ENCODE data around the gene C2orf74.
"Not testable (repeated sequence)": the region's sequence is repeated elsewhere in the genome, so short reads cannot be mapped to it uniquely, and the experiment has no call there.

C2orf74 gene

GRCh38 chr2:61144697-61145268 is 17.2 kb upstream of the C2orf74 start:
- Histone ChIP-seq H3K27me3 (ENCODE audit: control insufficient read depth in 1 of 2, insufficient read depth in 2 of 2, low read length in 2 of 2) (no peaks in the 10 kb centered on the region), H3K4me3 (ENCODE audit: low read length in 2 of 2) (peak overlapping the region; percentile 93 to 94), H3K9me3 (ENCODE audit: control insufficient read depth in 2 of 2, low read length in 2 of 2) (no peaks in the 10 kb centered on the region), H3K4me1 (ENCODE audit: control insufficient read depth, insufficient read depth, low read length) (no peaks in the 10 kb centered on the region), H3K27ac (ENCODE audit: low read length) (peak overlapping the region; percentile 24), H3K9ac (ENCODE audit: low read length in 2 of 2) (peak overlapping the region; percentile 71 to 92), H3K36me3 (ENCODE audit: control insufficient read depth in 2 of 2, insufficient read depth in 2 of 2, low read length in 2 of 2) (peaks cover 7 to 9% of the 10 kb centered on the region in 2 donors)

GRCh38 chr2:61145990-61146389 is 16.0 kb upstream of the C2orf74 start:
- no peak overlapping the region for H3K27ac ChIP-seq (ENCODE audit: low read length)
- no peak overlapping the region for H3K9ac ChIP-seq (ENCODE audit: low read length in 2 of 2)
- H3K9me3 ChIP-seq (ENCODE audit: control insufficient read depth in 2 of 2, low read length in 2 of 2), result no peaks in the 10 kb centered on the region
- H3K4me1 ChIP-seq (ENCODE audit: control insufficient read depth, insufficient read depth, low read length), result peaks cover 3% of the 10 kb centered on the region
- peaks cover 9 to 12% of the 10 kb centered on the region in 2 donors for H3K36me3 ChIP-seq (ENCODE audit: control insufficient read depth in 2 of 2, insufficient read depth in 2 of 2, low read length in 2 of 2)
- H3K4me3 ChIP-seq (ENCODE audit: low read length in 2 of 2), result peak overlapping the region; percentile 93 to 94
- no peaks in the 10 kb centered on the region for H3K27me3 ChIP-seq (ENCODE audit: control insufficient read depth in 1 of 2, insufficient read depth in 2 of 2, low read length in 2 of 2)

- H3K4me1 ChIP-seq (ENCODE audit: control insufficient read depth, insufficient read depth, low read length); H3K4me3 ChIP-seq (ENCODE audit: low read length in 2 of 2); H3K9ac ChIP-seq (ENCODE audit: low read length in 2 of 2); H3K27ac ChIP-seq (ENCODE audit: low read length); H3K27me3 ChIP-seq (ENCODE audit: control insufficient read depth in 1 of 2, insufficient read depth in 2 of 2, low read length in 2 of 2); H3K9me3 ChIP-seq (ENCODE audit: control insufficient read depth in 2 of 2, low read length in 2 of 2): not testable (repeated sequence)
- peaks cover 9 to 18% of the 10 kb centered on the region in 2 donors for H3K36me3 ChIP-seq (ENCODE audit: control insufficient read depth in 2 of 2, insufficient read depth in 2 of 2, low read length in 2 of 2)
Observed at GRCh38 chr2:61148091-61148490, 13.9 kb upstream of the C2orf74 start.

GRCh38 chr2:61149074-61149473 is 12.9 kb upstream of the C2orf74 start:
- Histone ChIP-seq H3K4me3 (ENCODE audit: low read length in 2 of 2) (no peak overlapping the region), H3K36me3 (ENCODE audit: control insufficient read depth in 2 of 2, insufficient read depth in 2 of 2, low read length in 2 of 2) (peaks cover 9 to 18% of the 10 kb centered on the region in 2 donors), H3K27ac (ENCODE audit: low read length) (no peak overlapping the region), H3K9ac (ENCODE audit: low read length in 2 of 2) (no peak overlapping the region), H3K4me1 (ENCODE audit: control insufficient read depth, insufficient read depth, low read length) (peaks cover 3% of the 10 kb centered on the region), H3K9me3 (ENCODE audit: control insufficient read depth in 2 of 2, low read length in 2 of 2) (no peaks in the 10 kb centered on the region), H3K27me3 (ENCODE audit: control insufficient read depth in 1 of 2, insufficient read depth in 2 of 2, low read length in 2 of 2) (no peaks in the 10 kb centered on the region)

GRCh38 chr2:61151436-61151835 is 10.6 kb upstream of the C2orf74 start:
- H3K4me1 ChIP-seq (ENCODE audit: control insufficient read depth, insufficient read depth, low read length), result peaks cover 3% of the 10 kb centered on the region
- H3K9me3 ChIP-seq (ENCODE audit: control insufficient read depth in 2 of 2, low read length in 2 of 2), result no peaks in the 10 kb centered on the region
- H3K9ac ChIP-seq (ENCODE audit: low read length in 2 of 2), result no peak overlapping the region
- no peak overlapping the region for H3K4me3 ChIP-seq (ENCODE audit: low read length in 2 of 2)
- H3K27ac ChIP-seq (ENCODE audit: low read length), result no peak overlapping the region
- no peaks in the 10 kb centered on the region for H3K27me3 ChIP-seq (ENCODE audit: control insufficient read depth in 1 of 2, insufficient read depth in 2 of 2, low read length in 2 of 2)
- peaks cover 9 to 18% of the 10 kb centered on the region in 2 donors for H3K36me3 ChIP-seq (ENCODE audit: control insufficient read depth in 2 of 2, insufficient read depth in 2 of 2, low read length in 2 of 2)

- no peak overlapping the region for H3K4me3 ChIP-seq (ENCODE audit: low read length in 2 of 2)
- H3K27me3 ChIP-seq (ENCODE audit: control insufficient read depth in 1 of 2, insufficient read depth in 2 of 2, low read length in 2 of 2), result no peaks in the 10 kb centered on the region
- no peaks in the 10 kb centered on the region for H3K4me1 ChIP-seq (ENCODE audit: control insufficient read depth, insufficient read depth, low read length)
- H3K9me3 ChIP-seq (ENCODE audit: control insufficient read depth in 2 of 2, low read length in 2 of 2), result no peaks in the 10 kb centered on the region
- no peak overlapping the region for H3K27ac ChIP-seq (ENCODE audit: low read length)
- H3K36me3 ChIP-seq (ENCODE audit: control insufficient read depth in 2 of 2, insufficient read depth in 2 of 2, low read length in 2 of 2), result peaks cover 6 to 8% of the 10 kb centered on the region in 2 donors
- H3K9ac ChIP-seq (ENCODE audit: low read length in 2 of 2), result no peak overlapping the region
Observed at GRCh38 chr2:61157371-61158003, 4.5 kb upstream of the C2orf74 start.

GRCh38 chr2:61158356-61158955 is 3.5 kb upstream of the C2orf74 start:
- Histone ChIP-seq H3K4me3 (ENCODE audit: low read length in 2 of 2) (no peak overlapping the region), H3K27me3 (ENCODE audit: control insufficient read depth in 1 of 2, insufficient read depth in 2 of 2, low read length in 2 of 2) (no peaks in the 10 kb centered on the region), H3K27ac (ENCODE audit: low read length) (no peak overlapping the region), H3K9me3 (ENCODE audit: control insufficient read depth in 2 of 2, low read length in 2 of 2) (no peaks in the 10 kb centered on the region), H3K36me3 (ENCODE audit: control insufficient read depth in 2 of 2, insufficient read depth in 2 of 2, low read length in 2 of 2) (peaks cover 10 to 13% of the 10 kb centered on the region in 2 donors), H3K9ac (ENCODE audit: low read length in 2 of 2) (no peak overlapping the region), H3K4me1 (ENCODE audit: control insufficient read depth, insufficient read depth, low read length) (no peaks in the 10 kb centered on the region)

GRCh38 chr2:61162721-61163120 is 733 bp downstream of the C2orf74 start:
- H3K27ac ChIP-seq (ENCODE audit: low read length), result no peak overlapping the region
- H3K27me3 ChIP-seq (ENCODE audit: control insufficient read depth in 1 of 2, insufficient read depth in 2 of 2, low read length in 2 of 2), result no peaks in the 10 kb centered on the region
- H3K36me3 ChIP-seq (ENCODE audit: control insufficient read depth in 2 of 2, insufficient read depth in 2 of 2, low read length in 2 of 2), result peaks cover 20 to 25% of the 10 kb centered on the region in 2 donors
- no peaks in the 10 kb centered on the region for H3K4me1 ChIP-seq (ENCODE audit: control insufficient read depth, insufficient read depth, low read length)
- H3K9me3 ChIP-seq (ENCODE audit: control insufficient read depth in 2 of 2, low read length in 2 of 2), result no peaks in the 10 kb centered on the region
- no peak overlapping the region for H3K9ac ChIP-seq (ENCODE audit: low read length in 2 of 2)
- no peak overlapping the region for H3K4me3 ChIP-seq (ENCODE audit: low read length in 2 of 2)

GRCh38 chr2:61165082-61165481 is 3.1 kb downstream of the C2orf74 start:
- H3K4me3 ChIP-seq (ENCODE audit: low read length in 2 of 2); H3K4me1 ChIP-seq (ENCODE audit: control insufficient read depth, insufficient read depth, low read length); H3K9me3 ChIP-seq (ENCODE audit: control insufficient read depth in 2 of 2, low read length in 2 of 2); H3K27ac ChIP-seq (ENCODE audit: low read length); H3K27me3 ChIP-seq (ENCODE audit: control insufficient read depth in 1 of 2, insufficient read depth in 2 of 2, low read length in 2 of 2); H3K9ac ChIP-seq (ENCODE audit: low read length in 2 of 2): not testable (repeated sequence)
- peaks cover 19 to 24% of the 10 kb centered on the region in 2 donors for H3K36me3 ChIP-seq (ENCODE audit: control insufficient read depth in 2 of 2, insufficient read depth in 2 of 2, low read length in 2 of 2)

GRCh38 chr2:61165946-61166345 is 4.0 kb downstream of the C2orf74 start:
- peaks cover 19 to 24% of the 10 kb centered on the region in 2 donors for H3K36me3 ChIP-seq (ENCODE audit: control insufficient read depth in 2 of 2, insufficient read depth in 2 of 2, low read length in 2 of 2)
- H3K27ac ChIP-seq (ENCODE audit: low read length), result no peak overlapping the region
- no peaks in the 10 kb centered on the region for H3K9me3 ChIP-seq (ENCODE audit: control insufficient read depth in 2 of 2, low read length in 2 of 2)
- H3K9ac ChIP-seq (ENCODE audit: low read length in 2 of 2), result no peak overlapping the region
- H3K27me3 ChIP-seq (ENCODE audit: control insufficient read depth in 1 of 2, insufficient read depth in 2 of 2, low read length in 2 of 2), result no peaks in the 10 kb centered on the region
- no peak overlapping the region for H3K4me3 ChIP-seq (ENCODE audit: low read length in 2 of 2)
- no peaks in the 10 kb centered on the region for H3K4me1 ChIP-seq (ENCODE audit: control insufficient read depth, insufficient read depth, low read length)

- Histone ChIP-seq H3K36me3 (ENCODE audit: control insufficient read depth in 2 of 2, insufficient read depth in 2 of 2, low read length in 2 of 2) (peaks cover 17 to 23% of the 10 kb centered on the region in 2 donors), H3K27ac (ENCODE audit: low read length) (no peak overlapping the region), H3K9me3 (ENCODE audit: control insufficient read depth in 2 of 2, low read length in 2 of 2) (no peaks in the 10 kb centered on the region), H3K9ac (ENCODE audit: low read length in 2 of 2) (no peak overlapping the region), H3K27me3 (ENCODE audit: control insufficient read depth in 1 of 2, insufficient read depth in 2 of 2, low read length in 2 of 2) (no peaks in the 10 kb centered on the region), H3K4me1 (ENCODE audit: control insufficient read depth, insufficient read depth, low read length) (no peaks in the 10 kb centered on the region), H3K4me3 (ENCODE audit: low read length in 2 of 2) (no peak overlapping the region)
Observed at GRCh38 chr2:61167579-61167978, 5.6 kb downstream of the C2orf74 start.
